AG04449 (cell line): Measurements from ENCODE around the gene IQGAP2.

Experiments
- CTCF ChIA-PET: fragments of 350-600 bp; formaldehyde crosslinking; extraction: SDS; loops from one replicate; lab custom pipeline; 2021; ENCODE audit warnings: antibody characterized with exemption; lab: Yijun Ruan, JAX
- POLR2A ChIA-PET: fragments of 400-600, 350-600 bp; formaldehyde crosslinking; extraction: SDS; loops from one replicate; lab custom pipeline; 2020; ENCODE audit warnings: antibody characterized with exemption, inconsistent platforms; lab: Yijun Ruan, JAX
- DNase-seq: peaks from one replicate; pipeline ENCODE4 v3.0.0-alpha.2; 2010; ENCODE audit warnings: low read depth, low spot score
- H3K4me3 ChIP-seq: 2 replicates; pipeline ENCODE4 v1.5.1; 2011; ENCODE audit warnings: low read depth, mild to moderate bottlenecking, control low read depth, low read length
- CTCF ChIP-seq: IDR thresholded peaks from one replicate; pipeline ENCODE4 v1.5.1; 2011; ENCODE audit warnings: mild to moderate bottlenecking, moderate library complexity, low read length, control low read depth, inconsistent platforms; ENCODE audit not compliant: insufficient read depth; ENCODE audit errors: missing control alignments

IQGAP2 gene

DNA sequence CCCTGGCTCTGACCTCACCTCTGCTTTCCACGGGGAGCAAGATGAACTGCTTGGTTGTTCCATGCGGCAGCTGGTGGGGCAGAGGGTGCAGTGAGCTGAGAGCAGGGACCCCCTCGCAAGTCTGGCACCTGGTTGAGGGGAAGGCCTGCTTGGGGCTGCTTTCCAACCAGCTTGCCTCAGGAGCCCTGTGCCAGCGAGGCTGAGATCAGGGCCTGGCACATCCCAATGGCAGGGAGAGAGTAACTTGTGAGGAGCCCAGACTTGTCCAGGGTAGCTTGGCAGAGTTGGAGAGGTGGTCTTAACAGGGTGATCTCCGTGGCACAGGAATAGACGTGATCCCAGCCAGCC is 68.9 kb downstream of the IQGAP2 start:
- ChIA-PET CTCF (no interaction called here), POLR2A (no interaction called here)
- no peak overlapping the region for H3K4me3 ChIP-seq

GRCh38 chr5:76472335-76473008 is 69.4 kb downstream of the IQGAP2 start:
- POLR2A ChIA-PET, result no interaction called here
- no peak for TF ChIP-seq CTCF
- CTCF ChIA-PET, result no interaction called here

More for the DNA sequence above, 68.9 kb downstream of the IQGAP2 start:
- TF ChIP-seq CTCF, result no peak
- no peak for DNase-seq

GRCh38 chr5:76473009-76473336 is 69.9 kb downstream of the IQGAP2 start:
- ChIA-PET CTCF (no interaction called here), POLR2A (no interaction called here)
- TF ChIP-seq CTCF, result no peak
- no peak overlapping the region for H3K4me3 ChIP-seq
- no peak for DNase-seq

More at GRCh38 chr5:76472335-76473008, 69.4 kb downstream of the IQGAP2 start:
- no peak for DNase-seq
- no peak overlapping the region for H3K4me3 ChIP-seq

GRCh38 chr5:76473661-76474060 is 70.6 kb downstream of the IQGAP2 start:
- no peak for TF ChIP-seq CTCF
- ChIA-PET POLR2A (no interaction called here), CTCF (no interaction called here)
- no peak overlapping the region for H3K4me3 ChIP-seq
- DNase-seq, result no peak

- CTCF ChIA-PET, result no interaction called here
- no peak overlapping the region for H3K4me3 ChIP-seq
- POLR2A ChIA-PET, result no interaction called here
- DNase-seq, result no peak
- TF ChIP-seq CTCF, result no peak
These were observed 71.3 kb downstream of the IQGAP2 start for GRCh38 chr5:76474377-76474776.

GRCh38 chr5:76475385-76475784 is 72.3 kb downstream of the IQGAP2 start:
- ChIA-PET CTCF (no interaction called here), POLR2A (no interaction called here)
- no peak for DNase-seq
- H3K4me3 ChIP-seq, result no peak overlapping the region
- no peak for TF ChIP-seq CTCF
